ENCODE results near the gene WDR75. TPM values are rescaled to one million over a fixed set of nuclear protein-coding genes. Genes with fewer than 3 reads are reported as not detected.

WDR75 gene
- total RNA-seq, 1 donor from 2014 or later, result 33.0 TPM

DNA sequence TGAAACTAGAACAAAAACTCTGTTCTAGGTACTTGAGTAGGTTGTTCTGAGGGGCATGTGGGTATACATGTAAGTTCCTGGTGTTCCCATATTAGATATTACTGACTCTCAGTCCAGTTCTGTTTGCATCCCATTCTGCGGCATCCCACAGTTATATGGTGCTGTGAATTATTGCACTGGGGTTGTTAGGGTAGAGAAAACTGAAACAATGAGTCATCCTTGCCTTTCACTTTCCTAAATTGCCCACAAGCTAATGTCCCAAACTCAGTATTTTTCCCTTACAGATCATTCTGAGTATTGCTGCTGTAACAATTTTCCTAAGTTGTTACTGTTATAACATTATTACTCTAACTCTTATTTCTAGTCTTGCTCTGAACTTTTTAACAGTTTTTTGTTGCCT, 3.0 kb downstream of the WDR75 start:
- TF ChIP-seq CTCF (IDR thresholded peaks at IDR 0.05; ENCODE audit: unreplicated experiment), result no peak
- no peak overlapping the region for H3K27ac Mint-ChIP-seq (ENCODE audit: unreplicated experiment)
- no peak for DNase-seq (ENCODE audit: low spot score)
- H3K4me3 Mint-ChIP-seq (ENCODE audit: unreplicated experiment), result no peak overlapping the region
- peaks cover 2% of the 10 kb centered on the region for H3K27me3 Mint-ChIP-seq (ENCODE audit: unreplicated experiment)
- no peaks in the 10 kb centered on the region for H3K36me3 Mint-ChIP-seq (ENCODE audit: low read depth, unreplicated experiment)
- H3K9me3 Mint-ChIP-seq (ENCODE audit: unreplicated experiment), result no peaks in the 10 kb centered on the region
- peaks cover 14% of the 10 kb centered on the region for H3K4me1 Mint-ChIP-seq (ENCODE audit: unreplicated experiment)

DNA sequence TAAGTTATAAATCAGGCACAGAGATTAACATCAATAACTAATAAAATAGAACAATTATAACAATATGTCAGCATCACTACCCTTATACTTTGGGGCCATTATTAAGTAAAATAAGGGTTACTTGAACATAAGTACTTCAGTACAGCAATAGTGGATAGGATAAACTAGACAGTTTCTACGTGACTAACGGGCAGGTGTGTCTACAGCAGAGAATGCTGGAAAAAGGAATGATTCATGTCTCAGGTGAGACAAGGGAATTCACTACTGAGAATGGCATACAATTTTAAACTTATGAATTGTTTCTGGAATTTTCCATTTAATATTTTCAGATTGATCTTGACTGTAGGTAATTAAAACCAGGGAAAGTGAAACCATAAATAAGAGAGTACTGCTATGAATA, 5.5 kb downstream of the WDR75 start:
- H3K4me1 Mint-ChIP-seq (ENCODE audit: unreplicated experiment), result peaks cover 4% of the 10 kb centered on the region
- no peak for TF ChIP-seq CTCF (IDR thresholded peaks at IDR 0.05; ENCODE audit: unreplicated experiment)
- peaks cover 1% of the 10 kb centered on the region for H3K36me3 Mint-ChIP-seq (ENCODE audit: low read depth, unreplicated experiment)
- no peak for DNase-seq (ENCODE audit: low spot score)
- no peak overlapping the region for H3K27ac Mint-ChIP-seq (ENCODE audit: unreplicated experiment)
- peaks cover 2% of the 10 kb centered on the region for H3K27me3 Mint-ChIP-seq (ENCODE audit: unreplicated experiment)
- H3K4me3 Mint-ChIP-seq (ENCODE audit: unreplicated experiment), result no peak overlapping the region
- no peaks in the 10 kb centered on the region for H3K9me3 Mint-ChIP-seq (ENCODE audit: unreplicated experiment)

DNA sequence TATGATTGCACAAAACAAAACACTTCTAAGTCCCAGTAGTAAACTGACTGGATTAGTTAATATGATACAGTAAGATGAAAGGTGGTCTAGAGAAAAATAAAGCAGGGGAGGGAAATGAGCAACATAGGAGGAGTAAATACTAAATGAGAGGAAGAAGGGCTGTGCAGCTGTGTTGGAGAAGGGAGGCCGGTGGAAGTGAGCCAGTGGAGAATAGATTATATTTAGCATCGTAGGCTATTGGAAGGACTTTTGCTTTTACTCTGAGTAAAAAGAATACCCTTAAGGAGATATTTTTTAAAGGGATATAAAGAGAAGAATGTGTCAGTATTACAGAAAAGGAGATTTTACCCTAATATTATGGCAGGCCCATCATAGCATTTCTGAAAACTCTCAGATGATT, 12.7 kb downstream of the WDR75 start:
- peaks cover 2% of the 10 kb centered on the region for H3K27me3 Mint-ChIP-seq (ENCODE audit: unreplicated experiment)
- peaks cover 11% of the 10 kb centered on the region for H3K36me3 Mint-ChIP-seq (ENCODE audit: low read depth, unreplicated experiment)
- H3K9me3 Mint-ChIP-seq (ENCODE audit: unreplicated experiment), result no peaks in the 10 kb centered on the region
- no peak overlapping the region for H3K27ac Mint-ChIP-seq (ENCODE audit: unreplicated experiment)
- H3K4me3 Mint-ChIP-seq (ENCODE audit: unreplicated experiment), result no peak overlapping the region
- no peak for TF ChIP-seq CTCF (IDR thresholded peaks at IDR 0.05; ENCODE audit: unreplicated experiment)
- DNase-seq (ENCODE audit: low spot score), result no peak
- H3K4me1 Mint-ChIP-seq (ENCODE audit: unreplicated experiment), result no peaks in the 10 kb centered on the region

- no peak overlapping the region for H3K27ac Mint-ChIP-seq (ENCODE audit: unreplicated experiment)
- H3K4me3 Mint-ChIP-seq (ENCODE audit: unreplicated experiment), result no peak overlapping the region
- no peaks in the 10 kb centered on the region for H3K4me1 Mint-ChIP-seq (ENCODE audit: unreplicated experiment)
- H3K27me3 Mint-ChIP-seq (ENCODE audit: unreplicated experiment), result no peaks in the 10 kb centered on the region
- DNase-seq (ENCODE audit: low spot score), result no peak
- peaks cover 15% of the 10 kb centered on the region for H3K36me3 Mint-ChIP-seq (ENCODE audit: low read depth, unreplicated experiment)
- H3K9me3 Mint-ChIP-seq (ENCODE audit: unreplicated experiment), result no peaks in the 10 kb centered on the region
- no peak for TF ChIP-seq CTCF (IDR thresholded peaks at IDR 0.05; ENCODE audit: unreplicated experiment)
These were observed 23.8 kb downstream of the WDR75 start for GRCh38 chr2:189465076-189465475.

GRCh38 chr2:189465478-189465877, 24.2 kb downstream of the WDR75 start:
- Mint-ChIP-seq H3K9me3 (ENCODE audit: unreplicated experiment) (no peaks in the 10 kb centered on the region), H3K36me3 (ENCODE audit: low read depth, unreplicated experiment) (peaks cover 15% of the 10 kb centered on the region), H3K27me3 (ENCODE audit: unreplicated experiment) (no peaks in the 10 kb centered on the region), H3K4me1 (ENCODE audit: unreplicated experiment) (no peaks in the 10 kb centered on the region), H3K27ac (ENCODE audit: unreplicated experiment) (no peak overlapping the region), H3K4me3 (ENCODE audit: unreplicated experiment) (no peak overlapping the region)
- DNase-seq (ENCODE audit: low spot score), result no peak
- TF ChIP-seq CTCF (IDR thresholded peaks at IDR 0.05; ENCODE audit: unreplicated experiment), result no peak
